ENCODE measurements around the gene SP2.

DNA sequence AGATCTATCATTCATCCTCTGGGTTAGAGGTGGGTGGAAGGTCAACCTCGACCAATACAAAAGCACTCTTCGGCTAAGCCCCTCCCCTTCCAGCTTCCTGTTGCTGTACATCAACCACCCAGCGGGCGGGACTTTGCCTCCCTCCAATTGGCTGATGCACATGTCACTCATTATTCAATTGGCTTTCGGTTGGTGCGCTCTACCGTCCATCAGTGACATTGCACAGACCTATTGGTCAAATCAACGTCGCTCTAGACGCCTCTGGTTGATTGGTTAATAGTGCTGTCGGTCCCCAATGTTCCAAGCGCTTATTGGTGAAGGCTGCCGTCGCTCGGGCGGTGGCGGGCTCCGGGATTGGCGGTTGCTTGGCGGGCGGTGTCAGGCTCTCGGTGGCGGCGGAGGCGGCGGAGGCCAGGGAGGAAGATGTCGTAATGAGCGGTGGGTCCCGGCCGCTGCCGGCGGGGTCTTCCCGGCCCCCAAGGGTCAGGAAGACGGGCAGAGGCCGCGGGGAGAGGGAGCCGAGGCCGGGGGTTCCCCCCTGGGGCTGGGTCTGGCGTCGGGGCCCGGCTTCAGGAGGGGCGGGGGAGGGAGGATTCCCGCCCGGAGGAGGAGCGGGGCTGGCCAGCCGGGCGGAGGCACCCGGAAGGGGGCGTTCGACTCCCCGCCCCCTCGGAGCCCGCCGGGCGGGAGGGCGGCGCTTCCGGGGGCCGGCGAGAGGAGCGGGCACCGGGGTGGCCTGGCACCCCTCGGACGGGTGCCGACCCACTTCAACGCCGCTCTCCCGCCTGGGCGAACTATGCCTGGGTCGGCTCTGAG is at the start of gene SP2:
- peak; percentile 83 for TF ChIP-seq POLR2A (IDR thresholded peaks at IDR 0.05; ENCODE audit: low read length)
- no peak for TF ChIP-seq GATA1 (IDR thresholded peaks at IDR 0.05; ENCODE audit: low read depth, low read length)
